Muscle layer of duodenum (tissue), 2 donors: ENCODE data around the gene KANTR.

Experiments used
- H3K27ac ChIP-seq: one replicate; pipeline ENCODE4 v1.7.0; 2013; ENCODE audit warnings: mild to moderate bottlenecking, low read length
- H3K27me3 ChIP-seq: one replicate; pipeline ENCODE4 v1.7.0; 2013; ENCODE audit warnings: low read depth, mild to moderate bottlenecking, control low read depth, low read length
- H3K36me3 ChIP-seq, 2 donors: one replicate each; pipeline ENCODE4 v1.7.0; 2013; ENCODE audit warnings: low read length in 2 of 2, control low read depth in 1 of 2, mild to moderate bottlenecking in 1 of 2; ENCODE audit not compliant: insufficient read depth in 2 of 2, control insufficient read depth in 1 of 2
- H3K4me1 ChIP-seq, 2 donors: one replicate each; pipeline ENCODE4 v1.7.0; 2013; ENCODE audit warnings: low read length in 2 of 2, mild to moderate bottlenecking in 2 of 2, control low read depth in 1 of 2, moderate library complexity in 1 of 2; ENCODE audit not compliant: insufficient read depth in 2 of 2, control insufficient read depth in 1 of 2
- H3K4me3 ChIP-seq, 2 donors: one replicate each; pipeline ENCODE4 v1.7.0; 2013; ENCODE audit warnings: low read length in 2 of 2, low read depth in 1 of 2, mild to moderate bottlenecking in 1 of 2
- H3K9me3 ChIP-seq, 2 donors: one replicate each; pipeline ENCODE4 v1.7.0; 2013; ENCODE audit warnings: low read length in 2 of 2, control low read depth in 1 of 2, mild to moderate bottlenecking in 1 of 2; ENCODE audit not compliant: control insufficient read depth in 1 of 2
- donor health status: healthy.

The KANTR gene

GRCh38 chrX:53093177-53093655 lies 726 bp upstream of the KANTR start:
- Histone ChIP-seq H3K4me3 (peak overlapping the region; percentile 71 to 83), H3K27me3 (no peaks in the 10 kb centered on the region), H3K36me3 (no peaks in the 10 kb centered on the region), H3K9me3 (no peaks in the 10 kb centered on the region), H3K4me1 (peaks cover 0 to 7% of the 10 kb centered on the region in 2 donors), H3K27ac (peak overlapping the region; percentile 96)

- peaks cover 0 to 7% of the 10 kb centered on the region in 2 donors for H3K4me1 ChIP-seq
- peak overlapping the region; percentile 71 to 83 for H3K4me3 ChIP-seq
- peak overlapping the region; percentile 54 for H3K27ac ChIP-seq
- no peaks in the 10 kb centered on the region for H3K27me3 ChIP-seq
- no peaks in the 10 kb centered on the region for H3K36me3 ChIP-seq
- H3K9me3 ChIP-seq, result no peaks in the 10 kb centered on the region
These were observed 602 bp downstream of the KANTR start for GRCh38 chrX:53094582-53094905.

DNA sequence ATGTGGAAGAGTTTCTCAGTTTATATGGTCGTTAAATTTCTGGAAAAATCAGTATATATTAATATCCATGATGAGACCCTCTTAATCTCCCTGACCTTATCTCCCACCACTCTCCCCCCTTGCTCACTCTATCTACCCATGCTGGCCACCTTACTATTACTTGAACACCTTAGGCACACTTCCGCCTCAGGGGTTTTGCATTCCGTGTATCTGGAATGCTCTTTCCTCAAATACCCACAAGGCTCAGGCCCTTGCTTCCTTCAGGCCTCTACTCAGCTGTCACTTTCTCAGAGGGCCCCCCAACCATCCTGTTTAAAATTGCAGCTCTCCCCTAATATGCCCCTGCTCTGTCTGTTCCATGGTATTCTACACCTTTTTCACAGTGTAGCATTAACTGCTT lies 1.9 kb downstream of the KANTR start:
- no peak overlapping the region for H3K27ac ChIP-seq
- H3K4me3 ChIP-seq, result no peak overlapping the region
- H3K36me3 ChIP-seq, result peaks cover 0 to under 1% of the 10 kb centered on the region in 2 donors
- H3K4me1 ChIP-seq, result peaks cover 0 to 7% of the 10 kb centered on the region in 2 donors
- H3K9me3 ChIP-seq, result no peaks in the 10 kb centered on the region
- H3K27me3 ChIP-seq, result no peaks in the 10 kb centered on the region

GRCh38 chrX:53114864-53115549 lies 21.1 kb downstream of the KANTR start:
- Histone ChIP-seq H3K27ac (no peak overlapping the region), H3K4me3 (no peak overlapping the region)

GRCh38 chrX:53115550-53115874 lies 21.6 kb downstream of the KANTR start:
- Histone ChIP-seq H3K27me3 (no peaks in the 10 kb centered on the region), H3K36me3 (no peaks in the 10 kb centered on the region), H3K27ac (peak overlapping the region; percentile 73), H3K4me3 (no peak overlapping the region), H3K4me1 (peaks cover 0 to 9% of the 10 kb centered on the region in 2 donors), H3K9me3 (no peaks in the 10 kb centered on the region)

More at GRCh38 chrX:53114864-53115549, 21.1 kb downstream of the KANTR start:
- H3K27me3 ChIP-seq, result no peaks in the 10 kb centered on the region
- no peaks in the 10 kb centered on the region for H3K9me3 ChIP-seq
- peaks cover 0 to 9% of the 10 kb centered on the region in 2 donors for H3K4me1 ChIP-seq
- H3K36me3 ChIP-seq, result no peaks in the 10 kb centered on the region

DNA sequence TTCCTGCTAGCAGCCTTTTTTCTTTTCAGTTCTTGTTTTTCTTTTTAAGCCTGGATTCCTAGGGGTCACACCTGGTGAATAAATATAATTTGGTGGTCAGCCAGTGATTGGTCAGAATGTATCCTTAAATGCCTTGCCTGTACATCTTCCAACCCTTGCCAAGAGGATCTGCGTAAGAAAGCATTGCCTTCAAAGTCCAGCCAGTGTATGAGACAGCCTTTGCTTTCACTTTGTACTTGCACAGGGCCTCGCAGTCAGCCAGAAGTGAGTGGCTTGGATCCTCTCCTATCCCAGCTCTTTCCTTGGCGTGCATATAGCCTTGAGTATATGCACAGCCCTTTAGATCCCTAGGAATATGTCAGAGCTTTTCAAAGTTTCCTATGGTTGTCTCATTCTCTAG lies 22.2 kb downstream of the KANTR start:
- peak overlapping the region in 1 of 2 donors; percentile 38 for H3K4me3 ChIP-seq
- H3K36me3 ChIP-seq, result no peaks in the 10 kb centered on the region
- no peaks in the 10 kb centered on the region for H3K27me3 ChIP-seq
- H3K27ac ChIP-seq, result peak overlapping the region; percentile 73
- no peaks in the 10 kb centered on the region for H3K9me3 ChIP-seq
- H3K4me1 ChIP-seq, result peaks cover 0 to 9% of the 10 kb centered on the region in 2 donors

DNA sequence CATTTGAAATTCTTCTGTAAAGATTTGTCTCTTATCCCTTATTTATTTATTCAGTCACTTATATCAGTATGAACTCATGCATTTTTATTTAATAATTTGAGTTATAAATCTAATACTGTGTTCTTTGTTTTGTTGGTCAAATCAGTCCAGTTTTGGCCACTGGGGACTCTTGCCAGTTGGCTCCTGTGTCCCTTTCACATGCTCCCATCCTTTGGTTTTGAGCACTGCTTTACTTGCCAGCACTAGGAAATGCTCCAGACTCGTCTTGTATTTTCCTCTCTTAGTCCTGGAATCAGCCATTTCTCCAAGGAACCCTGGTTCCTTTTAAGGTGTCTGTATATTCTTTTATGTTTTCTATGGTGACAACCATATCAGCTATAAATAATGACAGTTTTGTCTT lies 28.1 kb downstream of the KANTR start:
- Histone ChIP-seq H3K4me1 (no peaks in the 10 kb centered on the region), H3K27ac (no peak overlapping the region), H3K4me3 (no peak overlapping the region)

DNA sequence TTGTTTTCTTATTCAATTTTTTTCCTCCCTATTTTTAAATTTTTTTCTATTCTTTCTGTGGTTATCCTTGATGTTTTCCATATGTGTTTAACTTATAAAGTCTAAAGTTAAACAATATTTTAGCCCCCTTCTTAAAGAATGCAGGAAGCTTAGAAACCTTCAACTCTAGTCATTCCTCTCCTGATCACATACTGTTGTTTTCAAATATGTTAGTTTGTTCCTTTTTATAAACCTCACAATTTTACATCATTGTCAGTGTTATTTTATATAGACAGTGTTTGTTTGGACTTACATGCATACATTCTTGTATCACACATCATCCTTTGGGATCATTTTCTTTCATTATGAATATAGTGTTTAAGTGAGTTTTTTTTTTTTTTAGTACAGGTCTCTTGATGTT lies 31.6 kb downstream of the KANTR start:
- H3K36me3 ChIP-seq, result no peaks in the 10 kb centered on the region
- no peak overlapping the region for H3K27ac ChIP-seq
- no peaks in the 10 kb centered on the region for H3K4me1 ChIP-seq
- no peaks in the 10 kb centered on the region for H3K9me3 ChIP-seq
- no peak overlapping the region for H3K4me3 ChIP-seq
- H3K27me3 ChIP-seq, result no peaks in the 10 kb centered on the region

More for the DNA sequence above, 28.1 kb downstream of the KANTR start:
- H3K36me3 ChIP-seq, result no peaks in the 10 kb centered on the region
- no peaks in the 10 kb centered on the region for H3K27me3 ChIP-seq
- no peaks in the 10 kb centered on the region for H3K9me3 ChIP-seq

- H3K27ac ChIP-seq, result no peak overlapping the region
- no peaks in the 10 kb centered on the region for H3K4me1 ChIP-seq
- no peaks in the 10 kb centered on the region for H3K9me3 ChIP-seq
- H3K27me3 ChIP-seq, result no peaks in the 10 kb centered on the region
- H3K4me3 ChIP-seq, result no peak overlapping the region
- H3K36me3 ChIP-seq, result no peaks in the 10 kb centered on the region
These were observed 32.4 kb downstream of the KANTR start for GRCh38 chrX:53126377-53126776.

GRCh38 chrX:53128097-53128749 lies 34.3 kb downstream of the KANTR start:
- Histone ChIP-seq H3K27ac (no peak overlapping the region), H3K4me3 (no peak overlapping the region), H3K27me3 (no peaks in the 10 kb centered on the region), H3K4me1 (no peaks in the 10 kb centered on the region), H3K36me3 (no peaks in the 10 kb centered on the region), H3K9me3 (no peaks in the 10 kb centered on the region)

GRCh38 chrX:53133400-53133799 lies 39.5 kb downstream of the KANTR start:
- no peak overlapping the region for H3K4me3 ChIP-seq
- H3K9me3 ChIP-seq, result no peaks in the 10 kb centered on the region
- no peaks in the 10 kb centered on the region for H3K27me3 ChIP-seq
- peaks cover 0 to 4% of the 10 kb centered on the region in 2 donors for H3K36me3 ChIP-seq
- no peaks in the 10 kb centered on the region for H3K4me1 ChIP-seq
- H3K27ac ChIP-seq, result no peak overlapping the region
